HG02588 (cell line): ENCODE results near the gene ZNF513.
"Not testable (repeated sequence)": the region's sequence is repeated elsewhere in the genome, so short reads cannot be mapped to it uniquely, and the experiment has no call there.

Experiments used
- ATAC-seq: cut with Tn5 transposase; IDR thresholded peaks from one replicate; pipeline ENCODE4 v1.9.1; 2021; ENCODE audit warnings: mild to moderate bottlenecking, moderate library complexity; ENCODE audit not compliant: unreplicated experiment

Gene ZNF513

GRCh38 chr2:27356382-27357181, 24.0 kb downstream of the ZNF513 start, which contains the start of gene GTF3C2:
TSS of gene GTF3C2 (minus strand) at chr2:27356764. CDS start at chr2:27343554, 13,210 bp downstream.
- ATAC-seq: peak; percentile 72

GRCh38 chr2:27356056-27356381, 24.5 kb downstream of the ZNF513 start:
- ATAC-seq: peak; percentile 25

- no peak for ATAC-seq
Measured at GRCh38 chr2:27354597-27354927, 26.0 kb downstream of the ZNF513 start.

- no peak for ATAC-seq
Measured at GRCh38 chr2:27353762-27354596, 26.6 kb downstream of the ZNF513 start.

- not testable (repeated sequence) for ATAC-seq
Measured at GRCh38 chr2:27353386-27353761, 27.2 kb downstream of the ZNF513 start.

GRCh38 chr2:27351802-27352598, 28.5 kb downstream of the ZNF513 start:
- no peak for ATAC-seq

- no peak for ATAC-seq
Measured at GRCh38 chr2:27350106-27350693, 30.3 kb downstream of the ZNF513 start.

GRCh38 chr2:27347641-27348040, 32.9 kb downstream of the ZNF513 start:
- ATAC-seq: no peak

GRCh38 chr2:27336173-27336572, 44.4 kb downstream of the ZNF513 start:
- no peak for ATAC-seq

GRCh38 chr2:27335311-27335710, 45.2 kb downstream of the ZNF513 start:
- no peak for ATAC-seq
